HL-60 (cell line): Measurements from ENCODE around the gene NELFE.

Experiments
- CTCF ChIP-seq: IDR thresholded peaks from one replicate; pipeline ENCODE4 v1.5.1; 2011; ENCODE audit warnings: low read length, control low read depth, inconsistent platforms; ENCODE audit not compliant: insufficient read depth
- REST ChIP-seq: IDR thresholded peaks from 2 replicates; pipeline ENCODE4 v1.6.1; 2012; ENCODE audit warnings: low read depth; ENCODE audit not compliant: insufficient replicate concordance

GRCh38 chr6:31958412-31958740, 395 bp downstream of the NELFE start:
- TF ChIP-seq CTCF (no peak), REST (no peak)
